ENCODE results near the gene TPPP. TPM values are rescaled to one million over a fixed set of nuclear protein-coding genes. Genes with fewer than 3 reads are reported as not detected.

Gene TPPP
- total and polyA plus RNA-seq, 12 donors: 0.39 to 9.1 (median 2.0) TPM

GRCh38 chr5:627840-628239, 65.3 kb downstream of the TPPP start:
- Histone ChIP-seq H3K4me1 (replicated peaks in 1 of 2) (no peaks in the 10 kb centered on the region), H3K9me3 (replicated peaks in 1 of 3) (no peaks in the 10 kb centered on the region), H3K27ac (no peak overlapping the region), H3K27me3 (no peaks in the 10 kb centered on the region), H3K36me3 (replicated peaks in 1 of 2) (no peaks in the 10 kb centered on the region), H3K4me3 (no peak overlapping the region)
- DNase-seq: no peak
- 93 to 97% (median 96%) methylated on average over 24 of the region's 24 CpGs for WGBS, 4 donors
- intact Hi-C loops (cut with DNase I): no loop called here
- TF ChIP-seq CTCF (IDR thresholded peaks at IDR 0.05) (no peak), POLR2A (IDR thresholded peaks at IDR 0.05) (no peak)

DNA sequence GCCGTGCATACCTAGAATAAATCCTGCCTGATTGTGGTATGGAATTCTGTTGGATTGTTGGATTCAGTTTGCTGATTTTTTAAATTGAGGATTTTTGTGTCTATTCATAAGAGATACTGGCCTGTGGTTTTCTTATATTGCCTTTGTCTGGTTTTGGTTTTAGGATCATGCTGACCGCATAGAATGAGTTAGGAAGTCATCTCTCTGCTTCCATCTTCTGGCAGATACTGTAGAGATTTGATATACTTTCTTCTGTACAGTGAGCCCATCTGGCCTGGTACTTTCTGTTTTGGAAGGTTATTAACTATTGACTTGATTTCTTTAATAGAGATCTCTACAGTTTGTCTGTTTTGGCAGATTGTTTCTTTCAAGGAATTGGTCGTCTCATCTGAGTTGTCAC, 66.3 kb downstream of the TPPP start:
- no peaks in the 10 kb centered on the region for H3K27me3 ChIP-seq
- intact Hi-C loops (cut with DNase I): no loop called here
- H3K9me3 ChIP-seq (replicated peaks in 1 of 3): no peaks in the 10 kb centered on the region
- H3K36me3 ChIP-seq (replicated peaks in 1 of 2): no peaks in the 10 kb centered on the region
- no peak for DNase-seq
- H3K27ac ChIP-seq: no peak overlapping the region
- TF ChIP-seq CTCF (IDR thresholded peaks at IDR 0.05) (no peak), POLR2A (IDR thresholded peaks at IDR 0.05) (no peak)
- 87 to 94% (median 92%) methylated on average over 3 of the region's 3 CpGs for WGBS, 4 donors
- H3K4me1 ChIP-seq (replicated peaks in 1 of 2): no peaks in the 10 kb centered on the region
- H3K4me3 ChIP-seq: no peak overlapping the region

- H3K36me3 ChIP-seq (replicated peaks in 1 of 2): peaks cover 0 to 3% of the 10 kb centered on the region in 2 donors
- H3K27ac ChIP-seq: no peak overlapping the region
- H3K9me3 ChIP-seq (replicated peaks in 1 of 3): no peaks in the 10 kb centered on the region
- no peaks in the 10 kb centered on the region for H3K4me1 ChIP-seq (replicated peaks in 1 of 2)
- intact Hi-C loops (cut with DNase I): no loop called here
- TF ChIP-seq POLR2A (IDR thresholded peaks at IDR 0.05) (no peak), CTCF (IDR thresholded peaks at IDR 0.05) (no peak)
- DNase-seq: peak in 1 of 7 donors; percentile 1
- 95 to 96% (median 95%) methylated on average over 16 of the region's 16 CpGs for WGBS, 4 donors
- H3K4me3 ChIP-seq: no peak overlapping the region
- H3K27me3 ChIP-seq: no peaks in the 10 kb centered on the region
These were observed 67.6 kb downstream of the TPPP start for GRCh38 chr5:625516-625915.

- no peak for DNase-seq
- Histone ChIP-seq H3K27me3 (no peaks in the 10 kb centered on the region), H3K9me3 (replicated peaks in 1 of 3) (no peaks in the 10 kb centered on the region), H3K4me3 (no peak overlapping the region), H3K27ac (no peak overlapping the region), H3K36me3 (replicated peaks in 1 of 2) (peaks cover 0 to 9% of the 10 kb centered on the region in 2 donors), H3K4me1 (replicated peaks in 1 of 2) (no peaks in the 10 kb centered on the region)
- TF ChIP-seq CTCF (IDR thresholded peaks at IDR 0.05) (no peak), POLR2A (IDR thresholded peaks at IDR 0.05) (no peak)
- WGBS, 4 donors: 79 to 90% (median 85%) methylated on average over 13 of the region's 13 CpGs
- intact Hi-C loops (cut with DNase I): no loop called here
These were observed 68.3 kb downstream of the TPPP start for GRCh38 chr5:624951-625230.
